EH (cell line): ENCODE measurements around the gene HSF2BP.
"Not testable (repeated sequence)": the region's sequence is repeated elsewhere in the genome, so short reads cannot be mapped to it uniquely, and the experiment has no call there.

Experiments
- DNase-seq: peaks from one replicate; pipeline ENCODE4 v3.0.0-alpha.2; 2015; ENCODE audit warnings: low read depth

Gene HSF2BP

DNA sequence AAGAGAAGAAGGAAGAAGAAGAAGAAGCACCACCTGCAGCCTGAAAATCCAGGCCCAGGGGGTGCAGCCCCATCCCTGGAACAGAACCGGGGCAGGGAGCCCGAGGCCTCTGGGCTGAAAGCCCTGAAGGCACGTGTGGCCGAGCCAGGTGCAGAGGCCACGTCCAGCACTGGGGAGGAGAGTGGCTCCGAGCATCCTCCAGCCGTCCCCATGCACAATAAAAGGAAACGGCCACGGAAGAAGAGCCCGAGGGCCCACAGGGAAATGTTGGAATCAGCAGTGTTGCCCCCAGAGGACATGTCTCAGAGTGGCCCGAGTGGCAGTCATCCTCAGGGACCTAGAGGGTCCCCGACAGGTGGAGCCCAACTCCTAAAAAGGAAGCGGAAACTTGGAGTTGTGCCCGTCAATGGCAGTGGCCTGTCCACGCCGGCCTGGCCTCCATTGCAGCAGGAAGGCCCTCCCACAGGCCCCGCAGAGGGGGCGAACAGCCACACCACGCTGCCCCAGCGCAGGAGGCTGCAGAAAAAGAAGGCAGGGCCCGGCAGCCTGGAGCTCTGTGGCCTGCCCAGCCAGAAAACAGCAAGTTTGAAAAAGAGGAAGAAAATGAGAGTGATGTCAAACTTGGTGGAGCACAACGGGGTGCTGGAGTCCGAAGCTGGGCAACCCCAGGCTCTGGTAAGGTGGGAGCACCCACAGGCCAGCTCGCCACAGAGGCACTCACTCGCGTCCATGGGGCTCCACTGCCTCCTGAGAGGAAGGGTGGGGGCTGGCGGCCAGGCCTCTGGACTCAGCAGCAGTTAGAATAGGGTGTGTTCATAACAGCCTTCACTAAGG, 28.5 kb upstream of the HSF2BP start:
- no peak for DNase-seq

DNA sequence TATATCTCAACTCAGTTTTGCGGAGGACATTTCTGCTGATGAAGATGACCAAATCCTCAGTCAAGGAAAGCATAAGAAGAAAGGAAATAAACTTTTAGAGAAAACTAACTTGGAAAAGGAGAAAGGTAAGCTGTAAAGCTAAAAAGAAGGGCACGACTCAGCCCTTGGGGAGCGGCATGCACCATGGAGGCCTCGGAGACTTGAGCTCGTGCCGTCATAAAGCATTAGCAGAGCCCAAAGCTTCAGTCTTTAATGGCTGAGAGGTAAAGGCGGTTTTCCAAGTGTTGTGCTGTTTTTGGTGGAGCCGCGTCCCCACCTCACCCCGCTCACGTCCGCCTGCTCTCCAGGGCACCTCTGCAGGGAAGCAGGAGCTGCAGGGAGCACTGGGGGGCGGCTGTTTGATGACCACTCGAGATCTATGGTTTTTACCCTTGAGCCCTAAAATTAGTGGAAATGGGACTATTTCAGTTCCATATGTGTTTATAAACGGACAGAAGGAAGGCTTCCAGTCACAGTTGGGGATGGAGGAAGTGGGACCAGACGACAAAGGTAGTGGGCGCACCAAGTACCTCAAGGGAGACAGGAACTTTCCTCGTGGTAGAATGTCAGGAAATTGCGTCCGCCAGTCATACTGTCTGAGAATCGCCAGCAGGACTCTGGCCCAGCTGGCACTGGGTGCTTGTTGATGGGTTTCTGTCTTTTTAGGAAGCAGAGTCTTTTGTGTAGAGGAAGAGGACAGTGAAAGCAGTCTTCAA, 27.7 kb upstream of the HSF2BP start:
- no peak for DNase-seq

DNA sequence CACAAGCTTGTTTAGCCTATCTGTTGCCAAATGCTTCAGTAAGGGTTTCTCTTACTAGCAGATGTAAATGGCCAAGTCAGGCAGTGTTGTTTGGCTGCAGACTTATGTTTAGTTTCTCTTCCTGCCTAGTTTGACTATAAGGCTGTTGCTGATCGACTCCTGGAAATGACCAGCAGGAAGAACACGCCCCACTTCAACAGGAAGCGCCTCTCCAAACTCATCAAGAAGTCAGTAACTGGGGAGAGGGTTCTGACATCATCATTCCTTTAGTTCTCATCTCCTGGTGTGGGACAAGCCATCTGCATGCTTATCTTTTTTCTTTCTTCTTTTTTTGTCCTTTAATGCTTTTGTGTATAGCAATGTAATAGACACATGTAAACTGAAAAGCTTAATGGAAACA, 25.1 kb upstream of the HSF2BP start:
- DNase-seq = no peak

DNA sequence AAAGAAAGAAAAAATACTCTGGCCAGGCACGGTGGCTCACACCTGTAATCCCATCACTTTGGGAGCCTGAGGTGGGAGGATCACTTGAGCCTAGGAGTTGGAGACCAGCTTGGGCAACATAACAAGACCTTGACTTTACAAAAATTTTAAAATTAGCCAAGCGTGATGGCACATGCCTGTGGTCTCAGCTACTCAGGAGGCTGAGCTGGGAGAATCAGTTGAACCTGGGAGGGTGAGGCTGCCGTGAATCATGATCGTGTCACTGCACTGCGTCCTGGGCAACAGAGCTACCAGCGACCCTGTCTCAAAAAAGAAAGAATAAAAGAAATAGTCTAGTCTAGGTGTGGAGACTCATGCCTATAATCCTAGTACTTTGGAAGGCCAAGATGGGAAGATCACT, 22.4 kb upstream of the HSF2BP start:
- DNase-seq = no peak

DNA sequence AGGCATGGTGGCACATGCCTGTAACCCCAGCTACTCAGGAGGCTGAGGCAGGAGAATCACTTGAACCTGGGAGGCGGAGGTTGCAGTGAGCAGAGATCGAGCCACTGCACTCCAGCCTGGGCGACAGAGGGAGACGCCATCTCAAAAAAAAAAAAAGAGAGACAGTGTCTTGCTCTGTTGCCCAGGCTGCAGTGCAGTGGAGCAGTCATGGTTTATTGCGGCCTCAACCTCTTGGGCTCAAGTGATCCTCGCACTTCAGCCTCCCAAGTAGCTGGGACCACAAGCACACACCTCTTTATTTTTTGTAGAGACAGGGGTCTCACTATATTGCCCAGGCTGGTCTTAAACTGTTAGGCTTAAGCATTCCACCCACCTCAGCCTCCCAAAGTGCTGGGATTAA, 21.1 kb upstream of the HSF2BP start:
- not testable (repeated sequence) for DNase-seq

DNA sequence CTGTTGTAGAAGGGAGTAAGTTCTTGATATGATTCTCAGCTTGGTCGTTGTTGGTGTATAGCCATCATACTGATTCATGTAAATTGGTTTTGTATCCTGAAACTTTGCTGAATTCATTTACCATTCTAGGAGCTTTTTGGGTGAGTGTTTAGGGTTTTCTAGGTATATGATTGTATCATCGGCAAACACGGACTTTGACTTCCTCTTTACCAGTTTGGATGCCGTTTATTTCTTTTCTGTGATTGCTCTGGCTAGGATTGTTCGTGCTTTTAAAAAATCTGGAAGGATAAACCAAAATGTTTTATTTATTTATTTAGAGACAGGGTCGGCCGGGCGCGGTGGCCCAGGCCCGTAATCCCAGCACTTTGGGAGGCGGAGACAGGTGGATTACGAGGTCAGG, 20.7 kb upstream of the HSF2BP start:
- DNase-seq = no peak

DNA sequence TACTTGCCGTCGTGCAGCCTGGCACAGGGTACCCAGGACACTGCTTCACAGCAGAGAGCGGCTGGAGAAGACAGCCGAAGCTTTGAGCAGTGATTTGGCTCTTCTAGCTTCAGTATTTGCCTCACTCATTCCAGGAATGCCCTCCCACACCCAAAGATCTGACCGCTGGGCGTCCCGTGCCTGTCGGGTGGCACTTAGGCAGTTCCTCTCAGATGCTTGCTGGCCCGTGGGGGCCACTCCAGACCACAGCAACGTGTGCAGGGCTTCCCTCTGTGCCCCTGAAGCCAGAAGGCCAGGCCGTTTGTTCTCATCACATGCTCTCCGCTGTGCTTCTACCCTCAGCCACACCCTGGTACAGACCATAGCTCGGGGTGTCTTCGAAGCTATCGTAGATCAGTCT, 17.1 kb upstream of the HSF2BP start:
- DNase-seq = no peak

DNA sequence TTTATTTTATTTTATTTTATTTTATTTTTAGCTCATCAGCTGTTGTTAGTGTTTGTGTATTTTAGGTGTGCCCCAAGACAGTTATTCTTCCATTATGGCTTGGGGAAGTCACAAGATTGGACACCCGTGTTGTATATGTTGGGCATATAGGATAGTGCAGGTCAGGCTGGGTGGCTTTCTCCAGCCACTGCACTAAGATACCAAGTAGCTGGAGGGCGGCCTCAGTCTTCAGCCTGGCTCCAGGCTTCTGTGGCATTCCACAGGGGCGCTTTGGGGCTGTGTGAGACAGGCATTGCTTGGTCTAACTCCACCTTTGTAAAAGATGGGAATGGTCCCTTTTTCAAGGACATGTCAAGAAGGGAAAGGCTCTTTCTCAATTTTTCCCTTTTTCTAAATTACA, 16.6 kb upstream of the HSF2BP start:
- no peak for DNase-seq

DNA sequence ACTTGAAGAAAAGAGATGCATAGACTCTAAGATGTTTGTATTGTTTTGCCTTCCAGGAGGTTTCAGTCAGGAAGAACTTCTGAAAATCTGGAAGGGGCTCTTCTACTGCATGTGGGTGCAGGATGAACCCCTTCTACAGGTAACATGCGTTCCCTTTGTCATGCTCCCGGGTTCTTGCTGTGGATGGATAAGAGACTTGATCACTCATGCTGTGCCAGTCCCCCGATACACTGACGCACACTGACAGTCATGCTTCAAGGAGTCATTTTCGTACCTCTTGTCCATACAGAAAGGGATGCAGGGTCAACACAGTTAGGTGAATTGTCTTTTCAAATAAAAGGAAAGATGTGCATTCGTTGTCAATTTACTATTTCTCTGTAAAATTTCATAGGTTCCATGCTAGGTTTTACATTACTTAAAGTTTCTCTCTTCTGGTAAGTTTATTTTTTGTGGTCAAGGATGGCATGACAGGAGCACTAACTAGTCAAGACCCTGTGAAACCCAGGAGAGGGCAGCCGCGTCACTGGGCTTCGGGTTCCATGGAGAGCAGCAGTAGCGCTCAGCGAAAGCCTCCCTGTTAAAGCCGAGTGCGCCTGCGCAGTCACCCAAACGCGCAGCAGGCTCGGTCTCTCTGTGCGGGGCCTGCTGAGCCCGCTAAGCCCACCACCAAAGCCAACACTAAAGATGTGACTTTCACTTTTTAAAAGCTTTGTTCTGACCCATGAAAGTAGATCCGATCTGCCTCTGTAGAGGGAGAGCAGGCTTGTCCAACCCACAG, 10.7 kb upstream of the HSF2BP start:
- DNase-seq = no peak

DNA sequence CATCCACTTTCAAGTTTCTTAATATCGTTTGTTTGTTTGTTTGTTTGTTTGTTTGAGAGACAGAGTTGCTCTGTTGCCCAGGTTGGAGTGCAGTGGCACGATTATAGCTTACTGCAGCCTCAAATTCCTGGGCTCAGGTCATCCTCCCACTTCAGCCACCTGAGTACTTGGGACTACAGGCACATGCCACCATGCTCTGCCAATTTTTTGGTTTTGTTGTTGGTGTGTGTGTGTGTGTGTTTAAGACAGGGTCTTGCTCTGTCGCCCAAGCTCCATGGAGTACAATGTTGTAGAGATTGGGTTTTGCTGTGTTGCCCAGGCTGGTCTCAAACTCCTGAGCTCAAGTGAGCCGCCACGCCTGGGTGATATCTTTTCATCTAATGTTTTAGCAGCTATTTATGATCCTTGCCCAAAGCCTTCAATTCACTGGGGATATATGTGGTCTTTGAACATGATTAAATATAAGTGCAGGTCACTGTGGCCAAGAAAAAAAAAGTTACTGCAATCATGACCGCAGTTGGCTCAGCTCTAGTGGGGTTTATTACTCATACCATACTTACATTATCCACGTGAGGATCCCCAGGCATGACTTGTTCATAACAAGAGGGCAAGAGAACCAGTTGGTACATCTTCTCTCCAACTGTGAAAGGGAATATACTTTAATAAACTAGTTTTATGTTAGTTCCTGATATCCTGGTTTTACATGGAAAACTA, 8.1 kb upstream of the HSF2BP start:
- DNase-seq = peak; percentile 29

DNA sequence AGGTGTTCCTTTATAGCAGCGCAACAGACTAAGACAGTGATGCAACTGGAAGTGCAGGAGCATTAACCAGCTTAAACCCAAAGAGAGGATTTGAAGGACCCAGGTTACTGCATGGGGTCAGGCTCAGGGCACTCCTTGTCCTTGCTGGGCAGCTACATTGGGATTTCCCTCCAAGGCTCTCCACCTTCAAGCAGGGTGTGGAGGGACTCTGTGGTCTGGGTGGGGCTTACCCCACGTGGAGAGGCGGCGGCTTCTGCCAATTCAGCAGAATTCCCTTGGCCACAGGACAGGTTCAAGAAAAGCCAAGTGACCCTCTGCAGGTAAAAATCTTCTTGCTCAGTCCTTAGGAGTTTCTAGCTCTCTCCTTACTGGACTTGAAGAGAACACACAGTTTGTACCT, 6.6 kb upstream of the HSF2BP start:
- no peak for DNase-seq

DNA sequence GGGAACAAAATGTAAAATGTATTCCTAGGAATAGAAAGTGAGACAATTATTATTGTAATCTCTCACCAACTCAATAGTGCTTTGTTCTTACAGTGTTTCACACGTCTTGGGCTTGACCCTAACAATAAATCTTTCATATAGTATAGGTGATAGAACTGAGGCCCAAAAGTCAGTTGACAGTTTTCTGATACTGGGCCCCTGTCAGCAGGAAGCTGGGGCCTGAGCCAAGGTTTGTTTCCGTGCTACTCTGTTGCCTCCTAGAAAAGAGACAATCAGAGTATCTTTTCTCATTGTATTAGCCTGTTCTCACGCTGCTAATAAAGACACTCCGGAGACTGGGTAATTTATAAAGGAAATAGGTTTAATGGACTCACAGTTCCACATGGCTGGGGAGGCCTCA, 5.1 kb upstream of the HSF2BP start:
- DNase-seq = no peak

DNA sequence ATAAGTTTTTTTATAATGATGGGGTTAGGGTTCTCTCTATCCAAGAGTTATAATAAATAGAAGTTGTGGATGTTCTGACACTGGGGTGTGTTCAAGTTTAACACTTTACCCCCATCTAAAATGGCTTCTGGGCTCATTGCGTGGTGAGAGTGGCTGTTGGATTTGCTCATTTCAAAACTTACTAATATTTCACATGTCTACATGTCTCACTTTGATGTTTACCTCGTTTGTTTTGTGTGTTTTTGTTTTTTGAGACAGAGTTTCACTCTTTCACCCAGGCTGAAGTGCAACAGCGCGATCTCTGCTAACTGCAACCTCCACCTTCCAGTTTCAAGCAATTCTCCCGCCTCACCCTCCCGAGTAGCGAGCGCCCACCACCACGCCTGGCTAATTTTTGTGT, 3.7 kb upstream of the HSF2BP start:
- no peak for DNase-seq

DNA sequence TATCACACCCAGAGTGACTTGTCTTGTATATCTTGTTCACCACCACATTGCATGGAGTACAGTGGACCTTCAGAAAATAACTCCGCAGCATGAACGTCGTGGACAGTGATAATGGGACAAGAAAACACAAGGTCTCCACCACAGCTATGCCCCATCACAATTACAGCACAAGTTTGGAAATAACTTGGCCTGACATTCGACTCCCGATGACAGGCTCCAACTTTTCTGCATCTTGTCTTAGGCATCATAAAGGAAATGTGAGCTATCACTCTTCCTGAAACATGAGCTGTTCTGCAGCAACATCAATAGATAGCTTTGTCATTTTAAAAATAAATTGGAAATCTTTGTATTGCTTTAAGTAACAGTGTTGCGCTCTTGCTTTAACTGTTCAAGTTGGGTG, 3.0 kb upstream of the HSF2BP start:
- no peak for DNase-seq

DNA sequence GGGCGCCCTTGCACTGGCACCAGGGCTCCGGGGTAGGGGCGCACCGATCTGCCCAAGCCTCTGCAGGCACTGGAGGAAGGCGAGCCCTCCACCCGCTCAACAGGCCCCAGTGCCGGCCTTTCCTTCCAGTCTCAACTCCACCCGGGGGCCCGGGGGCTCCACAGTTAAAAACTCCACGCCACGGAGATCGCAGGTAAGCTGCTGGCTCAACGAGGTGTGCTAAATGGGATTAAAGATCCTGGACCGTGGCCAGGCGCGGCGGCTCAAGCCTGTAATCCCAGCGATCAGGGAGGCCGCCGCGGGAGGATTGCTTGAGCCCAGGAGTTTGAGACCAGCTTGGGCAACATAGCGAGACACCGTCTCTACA, 536 bp downstream of the HSF2BP start:
- DNase-seq = no peak

DNA sequence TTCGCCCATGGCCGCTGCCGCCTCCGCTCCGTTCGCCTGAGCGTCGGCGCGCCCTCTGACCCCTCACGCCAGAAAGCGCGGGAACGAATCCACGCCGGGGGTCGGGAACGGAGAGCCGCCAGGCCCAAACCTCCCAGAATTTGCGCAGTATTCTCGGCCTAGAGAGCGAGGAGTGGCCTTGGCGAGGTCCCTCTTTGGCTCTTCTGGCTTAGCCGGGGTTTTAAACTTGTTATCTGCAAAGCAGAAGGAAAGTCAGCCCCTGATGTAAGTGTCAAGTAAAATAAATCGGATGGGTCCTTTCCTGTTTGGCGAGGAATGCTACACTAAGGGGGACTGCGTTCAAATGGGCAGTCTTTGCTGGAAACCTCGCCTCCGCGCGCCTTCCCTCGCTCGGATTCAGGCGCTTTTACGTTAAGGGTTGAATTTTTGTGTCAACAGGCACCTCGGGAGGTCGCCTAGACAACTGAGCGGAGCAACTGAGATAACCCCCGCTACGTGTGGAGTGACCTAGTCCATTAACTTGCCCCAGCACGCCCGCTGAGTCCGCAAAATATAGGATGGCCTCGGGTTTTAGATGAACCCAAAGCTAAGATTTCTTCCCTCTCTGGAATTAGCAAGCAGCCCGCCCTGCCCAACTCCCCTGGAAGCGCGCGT, 1.1 kb downstream of the HSF2BP start:
- DNase-seq = no peak

DNA sequence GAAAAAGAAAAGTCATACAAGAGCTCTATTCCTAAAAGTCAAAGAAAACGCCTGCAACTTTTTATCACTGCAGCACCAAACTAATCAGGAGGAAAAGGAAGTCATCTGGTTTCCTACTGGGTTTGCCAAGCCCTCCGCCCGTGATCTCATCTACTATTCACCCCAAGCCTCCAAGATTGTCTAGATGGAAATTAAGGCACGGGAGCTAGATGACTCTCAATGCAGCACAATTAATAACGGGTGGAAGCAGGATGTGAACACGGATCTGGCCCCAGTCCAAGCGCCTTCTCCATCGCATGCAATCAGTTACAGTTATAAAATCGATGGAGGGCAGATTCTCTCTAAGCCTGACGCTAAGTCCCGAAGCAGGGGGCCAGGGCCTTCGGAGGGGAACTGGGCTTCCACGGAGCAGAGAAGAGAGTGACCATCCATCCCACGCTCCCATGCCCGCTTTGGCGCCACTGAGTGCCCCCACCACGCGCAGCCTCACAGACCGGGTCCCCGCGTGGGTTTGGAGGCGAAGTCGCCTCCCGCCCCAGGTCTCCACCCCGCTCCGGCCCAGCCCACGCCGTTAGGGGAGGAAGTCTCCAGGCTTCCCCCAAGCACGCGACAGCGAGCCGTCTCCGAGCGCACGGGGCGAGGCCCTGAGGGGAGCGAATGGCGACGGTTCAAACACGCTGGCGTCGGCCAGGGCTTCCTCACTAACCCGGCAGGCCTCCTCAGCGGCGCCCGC, 1.8 kb downstream of the HSF2BP start:
- no peak for DNase-seq

DNA sequence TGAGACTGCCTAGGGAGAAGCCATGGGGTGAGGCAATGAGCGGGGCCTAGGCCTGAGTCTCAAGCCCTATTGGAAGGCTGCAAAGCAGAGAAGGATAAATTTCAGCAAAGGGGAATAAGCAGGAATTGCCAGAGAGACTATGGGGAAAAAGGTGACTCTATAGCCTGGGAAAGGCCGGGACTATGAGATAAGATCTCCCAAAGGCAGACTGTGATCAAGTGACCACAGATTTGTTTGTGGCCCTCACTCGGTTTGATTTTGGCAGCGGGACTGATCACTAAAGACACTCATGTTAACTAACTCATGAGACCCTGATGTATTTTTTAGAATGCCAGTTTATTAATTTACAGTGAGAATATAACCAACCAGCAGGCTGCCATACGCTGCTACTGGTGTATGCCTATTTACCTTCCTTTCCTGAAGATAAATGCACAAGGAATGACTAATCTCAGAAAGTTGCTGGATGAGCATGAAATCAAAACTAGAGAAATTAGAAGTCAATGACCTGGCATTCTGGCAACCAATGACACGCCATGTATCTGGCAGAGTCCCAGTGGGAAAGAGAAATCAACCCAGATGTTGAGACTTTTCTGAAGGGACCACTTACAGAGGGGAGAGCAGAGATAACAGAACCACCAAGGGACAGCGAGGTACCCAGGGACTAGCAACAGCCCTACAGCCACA, 4.3 kb downstream of the HSF2BP start:
- DNase-seq = peak; percentile 82

DNA sequence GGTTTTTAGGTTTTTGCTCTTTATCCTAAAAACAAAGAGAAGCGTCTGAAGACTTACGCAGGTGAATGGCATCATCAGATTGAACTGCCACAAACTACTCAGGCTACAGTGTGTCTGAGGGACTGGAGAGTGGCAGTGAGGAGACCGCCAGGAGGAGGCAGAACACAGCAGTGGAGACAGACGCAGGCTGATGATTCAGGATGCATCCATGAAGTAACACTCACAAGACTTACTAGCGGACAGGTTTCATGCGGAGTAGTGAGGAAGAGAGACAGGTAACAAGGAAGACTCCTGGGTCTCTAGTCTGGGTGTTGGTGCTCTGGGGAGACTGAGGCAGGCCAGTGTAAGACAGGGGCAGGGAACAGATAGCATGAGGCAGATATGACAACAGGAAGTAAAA, 5.7 kb downstream of the HSF2BP start:
- DNase-seq = no peak

DNA sequence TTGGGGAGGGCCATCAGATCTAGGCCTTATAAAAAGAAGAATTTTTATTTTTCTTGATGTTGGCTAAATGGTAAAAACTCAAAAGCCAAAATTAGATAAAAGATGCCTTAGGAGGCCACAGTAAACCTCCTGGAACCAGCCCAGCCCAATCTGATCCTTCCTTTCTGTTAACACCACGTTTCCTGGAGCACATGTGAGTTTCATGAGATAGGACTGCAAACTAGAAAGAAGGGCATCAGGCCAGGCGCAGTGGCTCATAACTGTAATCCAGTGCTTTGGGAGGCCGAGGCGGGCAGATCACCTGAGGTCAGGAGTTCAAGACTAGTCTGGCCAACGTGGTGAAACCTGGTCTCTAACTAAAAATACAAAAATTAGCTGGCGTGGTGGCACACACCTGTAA, 6.7 kb downstream of the HSF2BP start:
- no peak for DNase-seq
